T-cell (primary cell): ENCODE data around the gene PPP2R5A. TPM values are rescaled to one million over a fixed set of nuclear protein-coding genes. Genes with fewer than 3 reads are reported as not detected.

Experiments
- ATAC-seq, 4 experiments: fragments of 200-7000 bp in 3 of 4; fragments of 150-1000 bp in 1 of 4; cut with Tn5 transposase; replicated peaks in 1 of 4; 1 replicate in 3 of 4; 2 replicates in 1 of 4; pipeline ENCODE4 v1.10.0; 2021; ENCODE audit warnings: moderate library complexity in 3 of 4, mild to moderate bottlenecking in 2 of 4, moderate number of reproducible peaks in 1 of 4
- CTCF ChIA-PET, 2 donors: fragments of 300-600 bp; sonication (Branson Sonifier 250); formaldehyde crosslinking; loops; one replicate each; lab custom pipeline; 2022; ENCODE audit warnings: antibody characterized with exemption in 2 of 2; lab: Charles Lee
- POLR2A ChIA-PET, 2 donors: fragments of 300-600 bp; sonication (Branson Sonifier 250); formaldehyde crosslinking; loops; one replicate each; lab custom pipeline; 2022; ENCODE audit warnings: antibody characterized with exemption in 2 of 2; lab: Charles Lee
- DNase-seq, 35 experiments: peaks; one replicate each; pipeline versions ENCODE4 v3.0.0 to v3.0.0-alpha.2; 2013 to 2023
- H3K27ac ChIP-seq: one replicate; pipeline ENCODE4 v1.5.1; 2013; ENCODE audit warnings: low read length
- H3K27me3 ChIP-seq, 2 experiments: replicated peaks in 1 of 2; 1 replicate in 1 of 2; 2 replicates in 1 of 2; pipeline versions ENCODE4 v1.6.1 to v1.7.0; 2013; ENCODE audit warnings: low read length in 1 of 2, mixed read lengths in 1 of 2; ENCODE audit not compliant: control insufficient read depth in 2 of 2, insufficient read depth in 2 of 2; ENCODE audit errors: extremely low read depth in 1 of 2
- H3K36me3 ChIP-seq, 2 donors: 1 replicate in 1 of 2; 2 replicates in 1 of 2; pipeline versions ENCODE4 v1.6.1 to v1.7.0; 2013; ENCODE audit warnings: low read length in 1 of 2; ENCODE audit not compliant: control insufficient read depth in 2 of 2, insufficient read depth in 1 of 2; ENCODE audit errors: extremely low read depth in 1 of 2
- H3K4me1 ChIP-seq, 2 experiments: 1 replicate in 1 of 2; 2 replicates in 1 of 2; pipeline versions ENCODE4 v1.6.1 to v1.7.0; 2013; ENCODE audit warnings: low read length in 2 of 2, mixed read lengths in 1 of 2; ENCODE audit not compliant: insufficient read depth in 2 of 2, control insufficient read depth in 1 of 2; ENCODE audit errors: extremely low read depth in 1 of 2
- H3K4me3 ChIP-seq, 2 donors: 1 replicate in 1 of 2; 2 replicates in 1 of 2; pipeline versions ENCODE4 v1.5.1 to v1.7.0; 2013; ENCODE audit warnings: mild to moderate bottlenecking in 2 of 2, low read length in 1 of 2, moderate library complexity in 1 of 2; ENCODE audit not compliant: control insufficient read depth in 1 of 2; ENCODE audit errors: extremely low read depth in 1 of 2
- H3K9me3 ChIP-seq: 2 replicates; pipeline ENCODE4 v1.7.0; 2013
- H3K27ac Mint-ChIP-seq, 2 donors: one replicate each; pipeline ENCODE4 v1.8.0; 2020 to 2021; ENCODE audit warnings: mild to moderate bottlenecking in 2 of 2, mixed read lengths in 2 of 2
- H3K27me3 Mint-ChIP-seq, 2 donors: one replicate each; pipeline ENCODE4 v1.8.0; 2021 to 2022; ENCODE audit warnings: mixed read lengths in 2 of 2
- H3K36me3 Mint-ChIP-seq: one replicate; pipeline ENCODE4 v1.8.0; 2021; ENCODE audit warnings: mixed read lengths
- H3K4me1 Mint-ChIP-seq, 3 donors: one replicate each; pipeline ENCODE4 v1.8.0; 2020 to 2022; ENCODE audit warnings: mixed read lengths in 3 of 3, mild to moderate bottlenecking in 1 of 3
- H3K4me3 Mint-ChIP-seq, 3 donors: one replicate each; pipeline ENCODE4 v1.8.0; 2020 to 2022; ENCODE audit warnings: mild to moderate bottlenecking in 3 of 3, mixed read lengths in 3 of 3, moderate library complexity in 3 of 3
- H3K9me3 Mint-ChIP-seq, 3 donors: one replicate each; pipeline ENCODE4 v1.8.0; 2020 to 2022; ENCODE audit warnings: mixed read lengths in 3 of 3
- WGBS: methylation state at CpG from one replicate; pipeline ENCODE4 v1.1.5; 2013; ENCODE audit warnings: missing lambda C conversion rate; ENCODE audit not compliant: insufficient coverage; 5-methylcytosine and 5-hydroxymethylcytosine counted together
- total RNA-seq, 35 experiments: library from RNA in 6 of 35; stranded (reverse) in 6 of 35; fragments of 120-200 nt in 1 of 35; gene quantifications; one replicate each; pipeline versions ENCODE4 v1.2.1 to v1.2.4 and lab custom pipeline; 2013 to 2026

Gene PPP2R5A
- total RNA-seq, 5 donors from 2014 or later (not counting 1 experiment from before 2014, with no cell fraction given): 40.4 to 51.1 (median 46.7) TPM

- H3K9me3 ChIP-seq: no peaks in the 10 kb centered on the region
- POLR2A ChIA-PET: no interaction called here
- H3K36me3 ChIP-seq: no peaks in the 10 kb centered on the region
- peak overlapping the region in 1 of 3 donors; percentile 49 for H3K4me3 Mint-ChIP-seq
- peaks cover 9 to 17% (median 9%) of the 10 kb centered on the region in 3 donors for H3K4me1 Mint-ChIP-seq
- no peak for DNase-seq
- H3K4me1 ChIP-seq: peaks cover 2 to 4% of the 10 kb centered on the region in 2 experiments
- H3K9me3 Mint-ChIP-seq: no peaks in the 10 kb centered on the region
- no peaks in the 10 kb centered on the region for H3K27me3 ChIP-seq
- no peaks in the 10 kb centered on the region for H3K36me3 Mint-ChIP-seq
- CTCF ChIA-PET: no interaction called here
- no peak overlapping the region for H3K27ac ChIP-seq
- no CpG with 5 or more reads among the region's 4 CpGs for WGBS
- H3K27ac Mint-ChIP-seq: peak overlapping the region; percentile 78 to 84
- H3K4me3 ChIP-seq: no peak overlapping the region
- no peak for ATAC-seq
- no peaks in the 10 kb centered on the region for H3K27me3 Mint-ChIP-seq
Observed at GRCh38 chr1:212241957-212242287, 43.3 kb upstream of the PPP2R5A start.

GRCh38 chr1:212242288-212242984 is 42.8 kb upstream of the PPP2R5A start:
- Histone ChIP-seq H3K36me3 (no peaks in the 10 kb centered on the region), H3K9me3 (no peaks in the 10 kb centered on the region), H3K27ac (no peak overlapping the region), H3K4me1 (peaks cover 2 to 4% of the 10 kb centered on the region in 2 experiments), H3K27me3 (no peaks in the 10 kb centered on the region), H3K4me3 (no peak overlapping the region)
- Mint-ChIP-seq H3K36me3 (no peaks in the 10 kb centered on the region), H3K27ac (peak overlapping the region; percentile 78 to 84), H3K4me3 (peak overlapping the region; percentile 43 to 49 (median 49)), H3K4me1 (peaks cover 9 to 15% (median 9%) of the 10 kb centered on the region in 3 donors), H3K27me3 (no peaks in the 10 kb centered on the region), H3K9me3 (no peaks in the 10 kb centered on the region)
- POLR2A ChIA-PET: no interaction called here
- DNase-seq (no peak), ATAC-seq (peak in 1 of 4 experiments; percentile 40)
- WGBS: 85% methylated on average over 4 of the region's 11 CpGs
- CTCF ChIA-PET: interaction anchor here in 1 of 2 donors (1.0 kb wide), 1 partner anchor 86 kb away, joined by 3 read pairs; no protein-coding TSS in a partner anchor

- Histone ChIP-seq H3K4me3 (no peak overlapping the region), H3K36me3 (no peaks in the 10 kb centered on the region), H3K27me3 (no peaks in the 10 kb centered on the region), H3K4me1 (peaks cover 2 to 4% of the 10 kb centered on the region in 2 experiments), H3K9me3 (no peaks in the 10 kb centered on the region), H3K27ac (no peak overlapping the region)
- no peak for DNase-seq
- no peak for ATAC-seq
- no peak overlapping the region for H3K4me3 Mint-ChIP-seq
- H3K27ac Mint-ChIP-seq: no peak overlapping the region
- no peaks in the 10 kb centered on the region for H3K36me3 Mint-ChIP-seq
- 100% methylated on average over 1 of the region's 1 CpG for WGBS
- H3K9me3 Mint-ChIP-seq: no peaks in the 10 kb centered on the region
- ChIA-PET POLR2A (interaction anchor here in 1 of 2 donors (0.6 kb wide), 1 partner anchor 91 kb away, joined by 5 read pairs; no protein-coding TSS in a partner anchor), CTCF (interaction anchor here in 1 of 2 donors (1.0 kb wide), 1 partner anchor 86 kb away, joined by 3 read pairs; no protein-coding TSS in a partner anchor)
- H3K4me1 Mint-ChIP-seq: peaks cover 9 to 15% (median 9%) of the 10 kb centered on the region in 3 donors
- no peaks in the 10 kb centered on the region for H3K27me3 Mint-ChIP-seq
Observed at GRCh38 chr1:212242985-212243308, 42.3 kb upstream of the PPP2R5A start.

- Mint-ChIP-seq H3K4me1 (peaks cover 8 to 15% (median 14%) of the 10 kb centered on the region in 3 donors), H3K9me3 (no peaks in the 10 kb centered on the region), H3K27me3 (peaks cover 0 to 4% of the 10 kb centered on the region in 2 donors), H3K4me3 (no peak overlapping the region), H3K27ac (no peak overlapping the region), H3K36me3 (no peaks in the 10 kb centered on the region)
- no peak for DNase-seq
- WGBS: 94% methylated on average over 1 of the region's 2 CpGs
- H3K36me3 ChIP-seq: no peaks in the 10 kb centered on the region
- no peaks in the 10 kb centered on the region for H3K9me3 ChIP-seq
- no peaks in the 10 kb centered on the region for H3K27me3 ChIP-seq
- peaks cover 2 to 4% of the 10 kb centered on the region in 2 experiments for H3K4me1 ChIP-seq
- POLR2A ChIA-PET: no interaction called here
- CTCF ChIA-PET: no interaction called here
- ATAC-seq: no peak
- no peak overlapping the region for H3K4me3 ChIP-seq
- no peak overlapping the region for H3K27ac ChIP-seq
Observed at GRCh38 chr1:212244441-212244840, 40.8 kb upstream of the PPP2R5A start.

- Mint-ChIP-seq H3K27ac (no peak overlapping the region), H3K4me1 (peaks cover 19 to 32% (median 27%) of the 10 kb centered on the region in 3 donors), H3K9me3 (no peaks in the 10 kb centered on the region), H3K27me3 (peaks cover 0 to 8% of the 10 kb centered on the region in 2 donors), H3K4me3 (no peak overlapping the region), H3K36me3 (no peaks in the 10 kb centered on the region)
- Histone ChIP-seq H3K4me3 (no peak overlapping the region), H3K36me3 (no peaks in the 10 kb centered on the region), H3K4me1 (peaks cover 4 to 8% of the 10 kb centered on the region in 2 experiments), H3K27ac (no peak overlapping the region), H3K27me3 (no peaks in the 10 kb centered on the region), H3K9me3 (no peaks in the 10 kb centered on the region)
- ChIA-PET POLR2A (no interaction called here), CTCF (no interaction called here)
- ATAC-seq (no peak), DNase-seq (no peak)
- WGBS: 71% methylated on average over 1 of the region's 8 CpGs
Observed at GRCh38 chr1:212247179-212247721, 38.0 kb upstream of the PPP2R5A start.

- CTCF ChIA-PET: interaction anchor here in 1 of 2 donors (0.5 kb wide), 1 partner anchor 217 kb away, joined by 4 read pairs; no protein-coding TSS in a partner anchor
- H3K36me3 ChIP-seq: no peaks in the 10 kb centered on the region
- no peak for DNase-seq
Observed at GRCh38 chr1:212247988-212248387, 37.2 kb upstream of the PPP2R5A start.

More at GRCh38 chr1:212247988-212248387, 37.2 kb upstream of the PPP2R5A start:
- peaks cover 0 to 8% of the 10 kb centered on the region in 2 donors for H3K27me3 Mint-ChIP-seq
- no peaks in the 10 kb centered on the region for H3K9me3 Mint-ChIP-seq
- Histone ChIP-seq H3K4me3 (no peak overlapping the region), H3K27me3 (no peaks in the 10 kb centered on the region), H3K27ac (no peak overlapping the region), H3K9me3 (no peaks in the 10 kb centered on the region), H3K4me1 (peaks cover 6 to 15% of the 10 kb centered on the region in 2 experiments)
- H3K4me3 Mint-ChIP-seq: no peak overlapping the region
- no peak for ATAC-seq
- H3K27ac Mint-ChIP-seq: no peak overlapping the region
- no CpG with 5 or more reads among the region's 1 CpG for WGBS
- no peaks in the 10 kb centered on the region for H3K36me3 Mint-ChIP-seq
- POLR2A ChIA-PET: no interaction called here
- H3K4me1 Mint-ChIP-seq: peaks cover 21 to 35% (median 31%) of the 10 kb centered on the region in 3 donors
